ENCODE results near the gene ZBTB9.
A peak's percentile ranks its signal among the peaks of the same experiment; 100 is the strongest.

ZBTB9 gene

GRCh38 chr6:33431880-33432541 is 22.4 kb upstream of the ZBTB9 start:
- no peak for DNase-seq (ENCODE audit: low read depth)
- no peak overlapping the region for H3K4me3 ChIP-seq (ENCODE audit: low read depth, low read length)
- no peak for TF ChIP-seq CTCF (conservative IDR thresholded peaks at IDR 0.05; ENCODE audit: low read depth, low read length)

GRCh38 chr6:33432546-33432945 is 21.8 kb upstream of the ZBTB9 start:
- no peak overlapping the region for H3K4me3 ChIP-seq (ENCODE audit: low read depth, low read length)
- no peak for DNase-seq (ENCODE audit: low read depth)
- TF ChIP-seq CTCF (conservative IDR thresholded peaks at IDR 0.05; ENCODE audit: low read depth, low read length), result no peak

GRCh38 chr6:33433001-33433543 is 21.3 kb upstream of the ZBTB9 start:
- H3K4me3 ChIP-seq (ENCODE audit: low read depth, low read length), result no peak overlapping the region
- DNase-seq (ENCODE audit: low read depth), result no peak
- no peak for TF ChIP-seq CTCF (conservative IDR thresholded peaks at IDR 0.05; ENCODE audit: low read depth, low read length)

GRCh38 chr6:33433544-33434191 is 20.7 kb upstream of the ZBTB9 start:
- no peak for TF ChIP-seq CTCF (conservative IDR thresholded peaks at IDR 0.05; ENCODE audit: low read depth, low read length)
- DNase-seq (ENCODE audit: low read depth), result peak; percentile 43

GRCh38 chr6:33434961-33435360 is 19.4 kb upstream of the ZBTB9 start:
- no peak for DNase-seq (ENCODE audit: low read depth)
- TF ChIP-seq CTCF (conservative IDR thresholded peaks at IDR 0.05; ENCODE audit: low read depth, low read length), result no peak
- no peak overlapping the region for H3K4me3 ChIP-seq (ENCODE audit: low read depth, low read length)

More at GRCh38 chr6:33433544-33434191, 20.7 kb upstream of the ZBTB9 start:
- H3K4me3 ChIP-seq (ENCODE audit: low read depth, low read length), result no peak overlapping the region

- no peak for DNase-seq (ENCODE audit: low read depth)
- H3K4me3 ChIP-seq (ENCODE audit: low read depth, low read length), result no peak overlapping the region
- no peak for TF ChIP-seq CTCF (conservative IDR thresholded peaks at IDR 0.05; ENCODE audit: low read depth, low read length)
Observed at GRCh38 chr6:33437666-33438065, 16.7 kb upstream of the ZBTB9 start.

All from choroid plexus epithelial cell (primary cell).